ENCODE results near the gene SF3B1.
"Not testable (repeated sequence)": the region's sequence is repeated elsewhere in the genome, so short reads cannot be mapped to it uniquely, and the experiment has no call there.

The SF3B1 gene

GRCh38 chr2:197435598-197436420 is 981 bp upstream of the SF3B1 start:
- no peak for DNase-seq

GRCh38 chr2:197433780-197434438 is 919 bp downstream of the SF3B1 start:
- peak; percentile 45 for DNase-seq

- not testable (repeated sequence) for DNase-seq
These were observed 2.3 kb downstream of the SF3B1 start for GRCh38 chr2:197432527-197432926.

- DNase-seq: no peak
These were observed 3.0 kb downstream of the SF3B1 start for GRCh38 chr2:197431858-197432257.

- no peak for DNase-seq
These were observed 6.8 kb downstream of the SF3B1 start for GRCh38 chr2:197427986-197428385.

- no peak for DNase-seq
These were observed 7.9 kb downstream of the SF3B1 start for GRCh38 chr2:197426723-197427603.

- DNase-seq: no peak
These were observed 9.3 kb downstream of the SF3B1 start for GRCh38 chr2:197425550-197425949.

GRCh38 chr2:197423307-197423706 is 11.5 kb downstream of the SF3B1 start:
- DNase-seq: no peak

GRCh38 chr2:197419438-197419837 is 15.4 kb downstream of the SF3B1 start:
- DNase-seq: no peak

- DNase-seq: no peak
These were observed 18.6 kb downstream of the SF3B1 start for GRCh38 chr2:197416268-197416667.

GRCh38 chr2:197414515-197414914 is 20.3 kb downstream of the SF3B1 start:
- no peak for DNase-seq

- DNase-seq: no peak
These were observed 20.8 kb downstream of the SF3B1 start for GRCh38 chr2:197414039-197414438.

- no peak for DNase-seq
These were observed 29.2 kb downstream of the SF3B1 start for GRCh38 chr2:197405582-197405981.

- no peak for DNase-seq
These were observed 34.8 kb downstream of the SF3B1 start for GRCh38 chr2:197399887-197400540.

- no peak for DNase-seq
These were observed 35.9 kb downstream of the SF3B1 start for GRCh38 chr2:197398913-197399312.

GRCh38 chr2:197391220-197391717 is 43.6 kb downstream of the SF3B1 start:
- DNase-seq: no peak

GRCh38 chr2:197388866-197389587 is 45.8 kb downstream of the SF3B1 start:
- no peak for DNase-seq

GRCh38 chr2:197387179-197387578 is 47.6 kb downstream of the SF3B1 start:
- DNase-seq: no peak

GRCh38 chr2:197386242-197386641 is 48.6 kb downstream of the SF3B1 start:
- DNase-seq: no peak

GRCh38 chr2:197383825-197384224 is 51.0 kb downstream of the SF3B1 start:
- DNase-seq: no peak

GRCh38 chr2:197381641-197382040 is 53.2 kb downstream of the SF3B1 start:
- no peak for DNase-seq

- DNase-seq: peak; percentile 46
These were observed 54.9 kb downstream of the SF3B1 start for GRCh38 chr2:197379918-197380309.

Measured in activated CD4-positive, alpha-beta T cell treated with anti-CD3 and anti-CD28 coated beads, Interleukin-10, Interleukin-2, amounts not matched to agents 100 ng/mL and 50 ng/mL, durations not matched to agents 16 hours and 8 hours (primary cell).